ENCODE measurements around the gene NEURL1B. TPM values are rescaled to one million over a fixed set of nuclear protein-coding genes. Genes with fewer than 3 reads are reported as not detected.

The NEURL1B gene
- total RNA-seq, 1 donor from 2014 or later = 30.9 TPM

- Histone ChIP-seq H3K27ac (peak overlapping the region; percentile 55), H3K36me3 (no peaks in the 10 kb centered on the region), H3K4me3 (no peak overlapping the region), H3K4me1 (peaks cover 34% of the 10 kb centered on the region), H3K9me3 (no peaks in the 10 kb centered on the region), H3K27me3 (no peaks in the 10 kb centered on the region)
- TF ChIP-seq POLR2A (IDR thresholded peaks at IDR 0.05) (no peak), POLR2AphosphoS5 (IDR thresholded peaks at IDR 0.05; ENCODE audit: insufficient read depth in 1 of 2, low read depth in 1 of 2) (no peak), CTCF (IDR thresholded peaks at IDR 0.05) (no peak)
- no peak for DNase-seq (ENCODE audit: extremely low spot score in 2 of 2)
- intact Hi-C loops (cut with DNase I) = loop anchor here (2.0 to 10.0 kb wide), 3 partner anchors 55 to 429 kb away; partner anchors contain the start of genes BNIP1 and DUSP1
These were observed 75.0 kb downstream of the NEURL1B start for GRCh38 chr5:172715931-172716682.

- no peak for DNase-seq (ENCODE audit: extremely low spot score in 2 of 2)
- Histone ChIP-seq H3K36me3 (no peaks in the 10 kb centered on the region), H3K27me3 (no peaks in the 10 kb centered on the region), H3K9me3 (no peaks in the 10 kb centered on the region), H3K4me1 (peaks cover 41% of the 10 kb centered on the region), H3K4me3 (no peak overlapping the region), H3K27ac (peak overlapping the region; percentile 55)
- intact Hi-C loops (cut with DNase I) = loop anchor here (2.0 to 10.0 kb wide), 3 partner anchors 54 to 428 kb away; partner anchors contain the start of genes BNIP1 and DUSP1
- TF ChIP-seq POLR2A (IDR thresholded peaks at IDR 0.05) = no peak
- TF ChIP-seq CTCF (IDR thresholded peaks at IDR 0.05) = peak; percentile 83 to 96 (median 91)
- TF ChIP-seq POLR2AphosphoS5 (IDR thresholded peaks at IDR 0.05; ENCODE audit: insufficient read depth in 1 of 2, low read depth in 1 of 2) = peak; percentile 55 to 65
These were observed 75.8 kb downstream of the NEURL1B start for GRCh38 chr5:172716796-172717313.

- DNase-seq (ENCODE audit: extremely low spot score in 2 of 2) = no peak
- Histone ChIP-seq H3K36me3 (no peaks in the 10 kb centered on the region), H3K9me3 (no peaks in the 10 kb centered on the region), H3K27me3 (no peaks in the 10 kb centered on the region), H3K4me3 (no peak overlapping the region), H3K27ac (peak overlapping the region; percentile 55), H3K4me1 (peaks cover 48% of the 10 kb centered on the region)
- intact Hi-C loops (cut with DNase I) = loop anchor here (2.0 to 10.0 kb wide), 3 partner anchors 53 to 427 kb away; partner anchors contain the start of genes BNIP1 and DUSP1
- no peak for TF ChIP-seq POLR2AphosphoS5 (IDR thresholded peaks at IDR 0.05; ENCODE audit: insufficient read depth in 1 of 2, low read depth in 1 of 2)
- TF ChIP-seq CTCF (IDR thresholded peaks at IDR 0.05) = no peak
- no peak for TF ChIP-seq POLR2A (IDR thresholded peaks at IDR 0.05)
These were observed 76.6 kb downstream of the NEURL1B start for GRCh38 chr5:172717481-172718195.

GRCh38 chr5:172718527-172719114 lies 77.6 kb downstream of the NEURL1B start:
- Histone ChIP-seq H3K4me1 (peaks cover 42% of the 10 kb centered on the region), H3K36me3 (no peaks in the 10 kb centered on the region), H3K27ac (no peak overlapping the region), H3K27me3 (no peaks in the 10 kb centered on the region), H3K9me3 (no peaks in the 10 kb centered on the region), H3K4me3 (no peak overlapping the region)
- DNase-seq (ENCODE audit: extremely low spot score in 2 of 2) = no peak
- no peak for TF ChIP-seq POLR2AphosphoS5 (IDR thresholded peaks at IDR 0.05; ENCODE audit: insufficient read depth in 1 of 2, low read depth in 1 of 2)
- TF ChIP-seq POLR2A (IDR thresholded peaks at IDR 0.05) = no peak
- TF ChIP-seq CTCF (IDR thresholded peaks at IDR 0.05) = no peak
- intact Hi-C loops (cut with DNase I) = loop anchor here (10.0 kb wide), 2 partner anchors 186 to 426 kb away; partner anchors contain the start of gene BNIP1
